A673 (cell line): Measurements from ENCODE around the gene GRID1. TPM values are rescaled to one million over a fixed set of nuclear protein-coding genes. Genes with fewer than 3 reads are reported as not detected.

Source experiments
- BruUV-seq: library from RNA; stranded (reverse); fragments of 400-500 nt; replicated peaks from 2 replicates; lab custom pipeline; 2021; lab: Mats Ljungman, UMichigan
- CTCF ChIA-PET: fragments of 300-600 bp; sonication (Branson Sonifier 250); formaldehyde crosslinking; loops from one replicate; lab custom pipeline; 2022; ENCODE audit warnings: antibody characterized with exemption; lab: Charles Lee
- POLR2A ChIA-PET: fragments of 300-600 bp; sonication (Branson Sonifier 250); formaldehyde crosslinking; loops from one replicate; lab custom pipeline; 2022; ENCODE audit warnings: antibody characterized with exemption; ENCODE audit not compliant: low non-redundant PET; lab: Charles Lee
- DNase-seq: peaks from one replicate; pipeline ENCODE4 v3.0.0-alpha.2; 2015; ENCODE audit warnings: low spot score
- H3K27ac ChIP-seq: fragments of 200-600 bp; sonication (generic); 2 replicates; pipeline ENCODE4 v1.5.1; 2016; ENCODE audit warnings: mixed run types, low read depth, mild to moderate bottlenecking, mixed read lengths, antibody characterized with exemption, low read length; ENCODE audit not compliant: poor library complexity, severe bottlenecking
- H3K27me3 ChIP-seq: fragments of 200-600 bp; sonication (generic); replicated peaks from 2 replicates; pipeline ENCODE4 v1.6.1; 2017; ENCODE audit warnings: mixed run types, low read depth, mild to moderate bottlenecking, mixed read lengths, antibody characterized with exemption, low read length; ENCODE audit not compliant: insufficient read depth, poor library complexity
- H3K36me3 ChIP-seq: fragments of 200-600 bp; sonication (generic); 2 replicates; pipeline ENCODE4 v1.6.1; 2016; ENCODE audit warnings: mixed run types, mild to moderate bottlenecking, mixed read lengths, antibody characterized with exemption, low read length; ENCODE audit not compliant: insufficient read depth, poor library complexity, severe bottlenecking
- H3K4me1 ChIP-seq: fragments of 200-600 bp; sonication (generic); 2 replicates; pipeline ENCODE4 v1.6.1; 2017; ENCODE audit warnings: mixed run types, mild to moderate bottlenecking, mixed read lengths, antibody characterized with exemption, low read length; ENCODE audit not compliant: insufficient read depth, poor library complexity, severe bottlenecking
- H3K4me3 ChIP-seq: fragments of 200-600 bp; sonication (generic); 2 replicates; pipeline ENCODE4 v1.5.1; 2016; ENCODE audit warnings: low read depth, mixed run types, mild to moderate bottlenecking, mixed read lengths, low read length; ENCODE audit not compliant: poor library complexity, severe bottlenecking
- H3K9me3 ChIP-seq: fragments of 200-600 bp; sonication (generic); 2 replicates; pipeline ENCODE4 v1.6.1; 2016; ENCODE audit warnings: mixed run types, low read depth, mild to moderate bottlenecking, mixed read lengths, antibody characterized with exemption, low read length; ENCODE audit not compliant: poor library complexity, severe bottlenecking
- EZH2 ChIP-seq: fragments of 200-600 bp; sonication (generic); IDR thresholded peaks from 2 replicates; pipeline ENCODE4 v1.6.1; 2017; ENCODE audit warnings: borderline replicate concordance, low read depth, mild to moderate bottlenecking, mixed read lengths, antibody characterized with exemption, low read length; ENCODE audit not compliant: poor library complexity, severe bottlenecking
- intact Hi-C: fragments of 100-400 bp; cut with micrococcal nuclease; formaldehyde crosslinking; loops from one replicate; pipeline ENCODE4 v1.10.0; 2022; ENCODE audit not compliant: unreplicated experiment
- total RNA-seq: library from RNA; stranded (reverse); gene quantifications from 2 replicates; pipeline ENCODE4 v1.2.3, GENCODE V29; 2021
- TF ChIP-seq, protein P1 (sequence below): fragments of 300-800, 200-600 bp; sonication (generic); conservative IDR thresholded peaks from 2 replicates; pipeline ENCODE4 v1.5.1; 2017; ENCODE audit warnings: low read depth, mild to moderate bottlenecking, antibody characterized with exemption, low read length, moderate library complexity, mixed read lengths

GRID1 gene
- total RNA-seq, 1 experiment from 2014 or later, result not detected

- H3K36me3 ChIP-seq, result no peaks in the 10 kb centered on the region
- no peak overlapping the region for H3K27ac ChIP-seq
- ChIA-PET POLR2A (no interaction called here), CTCF (no interaction called here)
- H3K9me3 ChIP-seq, result no peaks in the 10 kb centered on the region
- BruUV-seq, result no TSS peak
- TF ChIP-seq, protein P1, sequence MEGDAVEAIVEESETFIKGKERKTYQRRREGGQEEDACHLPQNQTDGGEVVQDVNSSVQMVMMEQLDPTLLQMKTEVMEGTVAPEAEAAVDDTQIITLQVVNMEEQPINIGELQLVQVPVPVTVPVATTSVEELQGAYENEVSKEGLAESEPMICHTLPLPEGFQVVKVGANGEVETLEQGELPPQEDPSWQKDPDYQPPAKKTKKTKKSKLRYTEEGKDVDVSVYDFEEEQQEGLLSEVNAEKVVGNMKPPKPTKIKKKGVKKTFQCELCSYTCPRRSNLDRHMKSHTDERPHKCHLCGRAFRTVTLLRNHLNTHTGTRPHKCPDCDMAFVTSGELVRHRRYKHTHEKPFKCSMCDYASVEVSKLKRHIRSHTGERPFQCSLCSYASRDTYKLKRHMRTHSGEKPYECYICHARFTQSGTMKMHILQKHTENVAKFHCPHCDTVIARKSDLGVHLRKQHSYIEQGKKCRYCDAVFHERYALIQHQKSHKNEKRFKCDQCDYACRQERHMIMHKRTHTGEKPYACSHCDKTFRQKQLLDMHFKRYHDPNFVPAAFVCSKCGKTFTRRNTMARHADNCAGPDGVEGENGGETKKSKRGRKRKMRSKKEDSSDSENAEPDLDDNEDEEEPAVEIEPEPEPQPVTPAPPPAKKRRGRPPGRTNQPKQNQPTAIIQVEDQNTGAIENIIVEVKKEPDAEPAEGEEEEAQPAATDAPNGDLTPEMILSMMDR, result no peak
- TF ChIP-seq EZH2, result no peak
- intact Hi-C loops, result no loop called here
- H3K27me3 ChIP-seq, result peaks cover 20% of the 10 kb centered on the region
- no peaks in the 10 kb centered on the region for H3K4me1 ChIP-seq
- H3K4me3 ChIP-seq, result no peak overlapping the region
- DNase-seq, result no peak
Measured at GRCh38 chr10:85986777-85987176, 379.8 kb downstream of the GRID1 start.

DNA sequence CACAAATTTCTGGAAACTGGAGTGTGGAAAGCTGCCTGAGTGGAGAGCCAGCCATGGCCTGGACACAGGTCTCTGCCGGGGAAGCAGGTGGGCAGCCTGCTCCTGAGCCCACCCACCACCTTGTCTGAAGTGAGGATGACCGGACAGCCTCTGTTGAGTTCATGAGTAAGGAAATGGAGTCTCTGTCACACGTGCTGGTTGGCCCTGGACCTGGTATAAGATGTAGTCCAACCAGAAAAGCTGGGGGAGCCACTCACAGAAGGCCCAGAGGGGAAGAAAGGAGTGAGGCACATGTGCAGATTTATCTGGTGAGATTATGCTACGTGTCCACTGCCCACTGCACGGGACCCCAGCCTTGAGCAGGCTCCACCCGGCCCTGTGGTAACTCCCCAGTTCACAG, 383.5 kb downstream of the GRID1 start:
- ChIA-PET CTCF (no interaction called here), POLR2A (no interaction called here)
- H3K36me3 ChIP-seq, result no peaks in the 10 kb centered on the region
- no peak for DNase-seq
- TF ChIP-seq EZH2, result no peak
- TF ChIP-seq, protein P1, result no peak
- peaks cover 10% of the 10 kb centered on the region for H3K27me3 ChIP-seq
- H3K4me1 ChIP-seq, result no peaks in the 10 kb centered on the region
- intact Hi-C loops, result no loop called here
- no TSS peak for BruUV-seq
- H3K4me3 ChIP-seq, result no peak overlapping the region
- H3K9me3 ChIP-seq, result no peaks in the 10 kb centered on the region
- H3K27ac ChIP-seq, result no peak overlapping the region

GRCh38 chr10:85979598-85979997, 387.0 kb downstream of the GRID1 start:
- Histone ChIP-seq H3K9me3 (no peaks in the 10 kb centered on the region), H3K4me3 (no peak overlapping the region), H3K4me1 (no peaks in the 10 kb centered on the region), H3K27me3 (peaks cover 18% of the 10 kb centered on the region), H3K27ac (no peak overlapping the region), H3K36me3 (no peaks in the 10 kb centered on the region)
- CTCF ChIA-PET, result no interaction called here
- BruUV-seq, result no TSS peak
- no peak for TF ChIP-seq EZH2
- TF ChIP-seq, protein P1, result no peak
- POLR2A ChIA-PET, result no interaction called here
- intact Hi-C loops, result no loop called here
- DNase-seq, result no peak
